Esophagus muscularis mucosa (tissue), 4 donors: ENCODE results near the gene C1orf167. TPM values are rescaled to one million over a fixed set of nuclear protein-coding genes. Genes with fewer than 3 reads are reported as not detected.
A peak's percentile ranks its signal among the peaks of the same experiment; 100 is the strongest.

ENCODE experiments used
- DNase-seq: peaks from one replicate; pipeline ENCODE4 v3.0.0-alpha.2; 2017; ENCODE audit errors: extremely low spot score
- H3K27ac ChIP-seq, 4 donors: fragments of 200-600 bp; sonication (generic); replicated peaks in 1 of 4; 1 replicate in 3 of 4; 2 replicates in 1 of 4; pipeline ENCODE4 v1.5.1; 2016 to 2019; ENCODE audit warnings: mild to moderate bottlenecking in 1 of 4
- H3K27me3 ChIP-seq, 4 donors: fragments of 200-600 bp; sonication (generic); one replicate each; pipeline versions ENCODE4 v1.5.1 to v1.6.0; 2016 to 2019
- H3K36me3 ChIP-seq, 4 donors: fragments of 200-600 bp; sonication (generic); one replicate each; pipeline ENCODE4 v1.5.1; 2016 to 2019
- H3K4me1 ChIP-seq, 4 donors: fragments of 200-600 bp; sonication (generic); one replicate each; pipeline ENCODE4 v1.5.1; 2016 to 2019
- H3K4me3 ChIP-seq, 4 donors: fragments of 200-600 bp; sonication (generic); 1 replicate in 2 of 4; 2 replicates in 2 of 4; pipeline ENCODE4 v1.5.1; 2016 to 2019; ENCODE audit warnings: mild to moderate bottlenecking in 4 of 4, moderate library complexity in 1 of 4
- H3K9me3 ChIP-seq, 4 donors: fragments of 200-600 bp; sonication (generic); 1 replicate in 3 of 4; 2 replicates in 1 of 4; pipeline ENCODE4 v1.5.1; 2016 to 2019
- EP300 ChIP-seq: sonication (generic); formaldehyde crosslinking; IDR thresholded peaks from one replicate; pipeline ENCODE4 v1.6.1; 2017; ENCODE audit warnings: antibody characterized with exemption
- POLR2A ChIP-seq: fragments of 450-650 bp; IDR thresholded peaks from one replicate; pipeline ENCODE4 v1.6.1; 2017; ENCODE audit warnings: antibody characterized with exemption, moderate library complexity, mild to moderate bottlenecking, low read depth
- POLR2AphosphoS5 ChIP-seq, 2 donors: sonication (generic); formaldehyde crosslinking; IDR thresholded peaks; one replicate each; pipeline ENCODE4 v1.6.1; 2017; ENCODE audit warnings: antibody characterized with exemption in 2 of 2
- WGBS: methylation state at CpG from one replicate; pipeline ENCODE4 v1.1.5; 2018; 5-methylcytosine and 5-hydroxymethylcytosine counted together
- intact Hi-C: fragments of 100-400 bp; cut with DNase I; formaldehyde crosslinking; loops from one replicate; pipeline ENCODE4 v1.15.1; 2023
- total RNA-seq, 4 donors: library from RNA; depleted of rRNA; stranded (reverse); fragments of >200 nt; gene quantifications; one replicate each; pipeline versions ENCODE4 v1.1.0 to v1.2.1, GENCODE V29; 2016
- TF ChIP-seq, protein P1 (sequence below), 3 experiments: fragments of 200-600 bp in 2 of 3; fragments of 450-650 bp in 1 of 3; sonication (generic) in 2 of 3; IDR thresholded peaks; one replicate each; pipeline ENCODE4 v1.5.1; 2017 to 2019; ENCODE audit warnings: antibody characterized with exemption in 3 of 3, mild to moderate bottlenecking in 2 of 3, moderate library complexity in 1 of 3

C1orf167 gene
- total RNA-seq, 4 donors from 2014 or later = 2.3 to 4.3 TPM; not detected in 2

GRCh38 chr1:11722538-11722937, 39.5 kb upstream of the C1orf167 start:
- WGBS = 33% methylated on average over 2 of the region's 2 CpGs
- no peaks in the 10 kb centered on the region for H3K9me3 ChIP-seq
- H3K27ac ChIP-seq = no peak overlapping the region

GRCh38 chr1:11725616-11726015, 36.4 kb upstream of the C1orf167 start:
- DNase-seq = no peak
- 59% methylated on average over 5 of the region's 5 CpGs for WGBS
- H3K27me3 ChIP-seq = no peaks in the 10 kb centered on the region
- peaks cover 9 to 30% (median 22%) of the 10 kb centered on the region in 4 donors for H3K4me1 ChIP-seq
- no peaks in the 10 kb centered on the region for H3K36me3 ChIP-seq
- no peak overlapping the region for H3K4me3 ChIP-seq
- H3K9me3 ChIP-seq = no peaks in the 10 kb centered on the region
- H3K27ac ChIP-seq = no peak overlapping the region
- intact Hi-C loops = no loop called here
- TF ChIP-seq, protein P1, sequence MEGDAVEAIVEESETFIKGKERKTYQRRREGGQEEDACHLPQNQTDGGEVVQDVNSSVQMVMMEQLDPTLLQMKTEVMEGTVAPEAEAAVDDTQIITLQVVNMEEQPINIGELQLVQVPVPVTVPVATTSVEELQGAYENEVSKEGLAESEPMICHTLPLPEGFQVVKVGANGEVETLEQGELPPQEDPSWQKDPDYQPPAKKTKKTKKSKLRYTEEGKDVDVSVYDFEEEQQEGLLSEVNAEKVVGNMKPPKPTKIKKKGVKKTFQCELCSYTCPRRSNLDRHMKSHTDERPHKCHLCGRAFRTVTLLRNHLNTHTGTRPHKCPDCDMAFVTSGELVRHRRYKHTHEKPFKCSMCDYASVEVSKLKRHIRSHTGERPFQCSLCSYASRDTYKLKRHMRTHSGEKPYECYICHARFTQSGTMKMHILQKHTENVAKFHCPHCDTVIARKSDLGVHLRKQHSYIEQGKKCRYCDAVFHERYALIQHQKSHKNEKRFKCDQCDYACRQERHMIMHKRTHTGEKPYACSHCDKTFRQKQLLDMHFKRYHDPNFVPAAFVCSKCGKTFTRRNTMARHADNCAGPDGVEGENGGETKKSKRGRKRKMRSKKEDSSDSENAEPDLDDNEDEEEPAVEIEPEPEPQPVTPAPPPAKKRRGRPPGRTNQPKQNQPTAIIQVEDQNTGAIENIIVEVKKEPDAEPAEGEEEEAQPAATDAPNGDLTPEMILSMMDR (IDR thresholded peaks at IDR 0.05) = no peak

More at GRCh38 chr1:11722538-11722937, 39.5 kb upstream of the C1orf167 start:
- Histone ChIP-seq H3K4me3 (no peak overlapping the region), H3K27me3 (no peaks in the 10 kb centered on the region), H3K36me3 (no peaks in the 10 kb centered on the region), H3K4me1 (peaks cover 8 to 28% (median 21%) of the 10 kb centered on the region in 4 donors)
- no peak for DNase-seq
- no peak for TF ChIP-seq POLR2A
- no peak for TF ChIP-seq EP300
- TF ChIP-seq, protein P1 (IDR thresholded peaks at IDR 0.05) = no peak
- TF ChIP-seq POLR2AphosphoS5 (IDR thresholded peaks at IDR 0.05) = no peak
- intact Hi-C loops = no loop called here

GRCh38 chr1:11727119-11727518, 34.9 kb upstream of the C1orf167 start:
- Histone ChIP-seq H3K36me3 (no peaks in the 10 kb centered on the region), H3K9me3 (no peaks in the 10 kb centered on the region), H3K4me1 (peaks cover 20 to 39% (median 35%) of the 10 kb centered on the region in 4 donors), H3K27me3 (no peaks in the 10 kb centered on the region), H3K4me3 (no peak overlapping the region), H3K27ac (no peak overlapping the region)
- WGBS = 93% methylated on average over 4 of the region's 4 CpGs
- TF ChIP-seq, protein P1 (IDR thresholded peaks at IDR 0.05) = no peak
- TF ChIP-seq EP300 = no peak
- no peak for TF ChIP-seq POLR2AphosphoS5 (IDR thresholded peaks at IDR 0.05)
- TF ChIP-seq POLR2A = no peak
- intact Hi-C loops = no loop called here
- no peak for DNase-seq

- no peak for DNase-seq
- H3K27ac ChIP-seq = no peak overlapping the region
- H3K27me3 ChIP-seq = no peaks in the 10 kb centered on the region
- intact Hi-C loops = no loop called here
- WGBS = no CpG with 5 or more reads among the region's 4 CpGs
- no peaks in the 10 kb centered on the region for H3K36me3 ChIP-seq
- no peak for TF ChIP-seq EP300
- no peaks in the 10 kb centered on the region for H3K9me3 ChIP-seq
- H3K4me3 ChIP-seq = no peak overlapping the region
- H3K4me1 ChIP-seq = peaks cover 27 to 45% (median 42%) of the 10 kb centered on the region in 4 donors
These were observed 33.7 kb upstream of the C1orf167 start for GRCh38 chr1:11728126-11728806.

GRCh38 chr1:11729155-11729497, 32.9 kb upstream of the C1orf167 start:
- no peak overlapping the region for H3K4me3 ChIP-seq
- H3K27ac ChIP-seq = peak overlapping the region in 1 of 4 donors; percentile 41
- H3K4me1 ChIP-seq = peaks cover 27 to 44% (median 42%) of the 10 kb centered on the region in 4 donors
- intact Hi-C loops = no loop called here
- no peak for DNase-seq
- no peaks in the 10 kb centered on the region for H3K36me3 ChIP-seq
- WGBS = 86% methylated on average over 11 of the region's 11 CpGs
- no peaks in the 10 kb centered on the region for H3K27me3 ChIP-seq
- TF ChIP-seq, protein P1 (IDR thresholded peaks at IDR 0.05) = no peak
- TF ChIP-seq EP300 (no peak), POLR2A (no peak), POLR2AphosphoS5 (IDR thresholded peaks at IDR 0.05) (no peak)
- H3K9me3 ChIP-seq = no peaks in the 10 kb centered on the region
